ENCODE data around the gene CLCN3. TPM values are rescaled to one million over a fixed set of nuclear protein-coding genes. Genes with fewer than 3 reads are reported as not detected.
"Not testable (repeated sequence)": the region's sequence is repeated elsewhere in the genome, so short reads cannot be mapped to it uniquely, and the experiment has no call there.

The CLCN3 gene
- total and polyA plus RNA-seq, 2 experiments from 2014 or later, result 10.9 to 22.9 TPM

DNA sequence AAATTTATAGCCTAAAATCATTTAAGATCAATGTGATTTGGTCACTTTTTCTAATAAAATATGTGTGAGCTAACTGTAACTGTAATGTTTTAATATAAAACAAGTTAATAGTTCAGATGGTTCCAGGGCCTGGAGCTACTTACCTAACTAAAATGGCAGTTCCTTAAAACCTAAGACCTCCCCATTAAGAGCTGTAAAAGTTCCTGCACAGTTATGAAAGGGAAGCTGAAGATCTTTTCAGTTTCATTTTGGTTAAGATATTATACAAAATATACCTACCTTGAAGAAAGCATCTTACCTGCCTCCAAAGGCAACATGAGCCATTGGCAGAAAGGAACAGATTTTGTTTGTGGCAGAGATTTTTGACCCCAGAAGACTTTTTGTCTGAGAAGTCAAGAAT, 107.2 kb downstream of the CLCN3 start:
- no peak overlapping the region for H3K4me3 Mint-ChIP-seq
- no peak overlapping the region for H3K4me3 ChIP-seq
- no peaks in the 10 kb centered on the region for H4K20me1 ChIP-seq (replicated peaks; ENCODE audit: insufficient read depth)
- no peaks in the 10 kb centered on the region for H3K27me3 ChIP-seq (ENCODE audit: insufficient read depth)
- H3K27ac Mint-ChIP-seq, result no peak overlapping the region
- no peaks in the 10 kb centered on the region for H3K9me2 ChIP-seq (ENCODE audit: insufficient read depth)
- DNase-seq (ENCODE audit: low spot score) (no peak), ATAC-seq (no peak)
- H3K4me1 Mint-ChIP-seq, result peaks cover 4% of the 10 kb centered on the region; the same call in 2 of the 3 replicates
- no peaks in the 10 kb centered on the region for H3K36me3 ChIP-seq (ENCODE audit: insufficient read depth)
- peaks cover 3% of the 10 kb centered on the region for H3K27me3 Mint-ChIP-seq (ENCODE audit: insufficient read depth, low read depth, poor library complexity)
- no peaks in the 10 kb centered on the region for H3K4me1 ChIP-seq (ENCODE audit: insufficient read depth)
- TF ChIP-seq, protein P1, sequence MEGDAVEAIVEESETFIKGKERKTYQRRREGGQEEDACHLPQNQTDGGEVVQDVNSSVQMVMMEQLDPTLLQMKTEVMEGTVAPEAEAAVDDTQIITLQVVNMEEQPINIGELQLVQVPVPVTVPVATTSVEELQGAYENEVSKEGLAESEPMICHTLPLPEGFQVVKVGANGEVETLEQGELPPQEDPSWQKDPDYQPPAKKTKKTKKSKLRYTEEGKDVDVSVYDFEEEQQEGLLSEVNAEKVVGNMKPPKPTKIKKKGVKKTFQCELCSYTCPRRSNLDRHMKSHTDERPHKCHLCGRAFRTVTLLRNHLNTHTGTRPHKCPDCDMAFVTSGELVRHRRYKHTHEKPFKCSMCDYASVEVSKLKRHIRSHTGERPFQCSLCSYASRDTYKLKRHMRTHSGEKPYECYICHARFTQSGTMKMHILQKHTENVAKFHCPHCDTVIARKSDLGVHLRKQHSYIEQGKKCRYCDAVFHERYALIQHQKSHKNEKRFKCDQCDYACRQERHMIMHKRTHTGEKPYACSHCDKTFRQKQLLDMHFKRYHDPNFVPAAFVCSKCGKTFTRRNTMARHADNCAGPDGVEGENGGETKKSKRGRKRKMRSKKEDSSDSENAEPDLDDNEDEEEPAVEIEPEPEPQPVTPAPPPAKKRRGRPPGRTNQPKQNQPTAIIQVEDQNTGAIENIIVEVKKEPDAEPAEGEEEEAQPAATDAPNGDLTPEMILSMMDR (conservative IDR thresholded peaks at IDR 0.05; ENCODE audit: low read depth in 2 of 2), result no peak
- no peaks in the 10 kb centered on the region for H3K79me2 ChIP-seq (replicated peaks; ENCODE audit: insufficient read depth)
- H3K27ac ChIP-seq (ENCODE audit: low read depth), result no peak overlapping the region
- H2AFZ ChIP-seq, result no peak overlapping the region
- peaks cover 10% of the 10 kb centered on the region for H3K36me3 Mint-ChIP-seq (ENCODE audit: low read depth)
- no peak overlapping the region for H3K4me2 ChIP-seq
- no peaks in the 10 kb centered on the region for H3F3A ChIP-seq (replicated peaks; ENCODE audit: low read depth)
- H3K9me3 Mint-ChIP-seq, result no peaks in the 10 kb centered on the region

DNA sequence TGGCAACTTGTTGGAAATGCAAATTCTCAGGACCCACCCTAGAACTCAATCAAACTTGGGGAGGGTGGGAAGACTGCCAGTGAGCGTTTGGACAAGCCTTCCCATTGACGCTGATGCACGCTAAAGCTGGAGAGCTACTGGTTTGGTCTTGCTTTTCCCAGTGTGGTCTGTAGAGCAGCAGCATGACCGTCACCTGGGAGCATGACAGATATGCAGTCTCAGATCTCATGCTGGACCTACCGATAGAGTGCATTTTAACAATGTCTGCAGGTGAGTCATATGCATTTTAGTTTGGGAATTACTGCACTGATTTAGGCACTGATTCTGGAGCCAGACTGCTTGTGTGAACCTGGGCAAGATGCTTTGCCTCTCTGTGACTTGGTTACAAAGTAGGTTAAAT, 110.2 kb downstream of the CLCN3 start:
- peaks cover 4% of the 10 kb centered on the region; the same call in 2 of the 3 replicates for H3K4me1 Mint-ChIP-seq
- Histone ChIP-seq H3K36me3 (ENCODE audit: insufficient read depth) (no peaks in the 10 kb centered on the region), H3K27ac (ENCODE audit: low read depth) (no peak overlapping the region), H3F3A (replicated peaks; ENCODE audit: low read depth) (no peaks in the 10 kb centered on the region), H3K27me3 (ENCODE audit: insufficient read depth) (no peaks in the 10 kb centered on the region), H3K4me3 (no peak overlapping the region), H4K20me1 (replicated peaks; ENCODE audit: insufficient read depth) (no peaks in the 10 kb centered on the region), H3K79me2 (replicated peaks; ENCODE audit: insufficient read depth) (no peaks in the 10 kb centered on the region), H3K4me2 (no peak overlapping the region), H3K9me2 (ENCODE audit: insufficient read depth) (no peaks in the 10 kb centered on the region), H2AFZ (no peak overlapping the region), H3K4me1 (ENCODE audit: insufficient read depth) (no peaks in the 10 kb centered on the region)
- no peak for TF ChIP-seq ZNF331 (CRISPR knock-in tag; IDR thresholded peaks at IDR 0.05; ENCODE audit: low read depth)
- TF ChIP-seq, protein P2, sequence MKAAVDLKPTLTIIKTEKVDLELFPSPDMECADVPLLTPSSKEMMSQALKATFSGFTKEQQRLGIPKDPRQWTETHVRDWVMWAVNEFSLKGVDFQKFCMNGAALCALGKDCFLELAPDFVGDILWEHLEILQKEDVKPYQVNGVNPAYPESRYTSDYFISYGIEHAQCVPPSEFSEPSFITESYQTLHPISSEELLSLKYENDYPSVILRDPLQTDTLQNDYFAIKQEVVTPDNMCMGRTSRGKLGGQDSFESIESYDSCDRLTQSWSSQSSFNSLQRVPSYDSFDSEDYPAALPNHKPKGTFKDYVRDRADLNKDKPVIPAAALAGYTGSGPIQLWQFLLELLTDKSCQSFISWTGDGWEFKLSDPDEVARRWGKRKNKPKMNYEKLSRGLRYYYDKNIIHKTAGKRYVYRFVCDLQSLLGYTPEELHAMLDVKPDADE (IDR thresholded peaks at IDR 0.05), result no peak
- no peak for TF ChIP-seq CREB1 (CRISPR knock-in tag; IDR thresholded peaks at IDR 0.05; ENCODE audit: low read depth)
- TF ChIP-seq, protein P3, sequence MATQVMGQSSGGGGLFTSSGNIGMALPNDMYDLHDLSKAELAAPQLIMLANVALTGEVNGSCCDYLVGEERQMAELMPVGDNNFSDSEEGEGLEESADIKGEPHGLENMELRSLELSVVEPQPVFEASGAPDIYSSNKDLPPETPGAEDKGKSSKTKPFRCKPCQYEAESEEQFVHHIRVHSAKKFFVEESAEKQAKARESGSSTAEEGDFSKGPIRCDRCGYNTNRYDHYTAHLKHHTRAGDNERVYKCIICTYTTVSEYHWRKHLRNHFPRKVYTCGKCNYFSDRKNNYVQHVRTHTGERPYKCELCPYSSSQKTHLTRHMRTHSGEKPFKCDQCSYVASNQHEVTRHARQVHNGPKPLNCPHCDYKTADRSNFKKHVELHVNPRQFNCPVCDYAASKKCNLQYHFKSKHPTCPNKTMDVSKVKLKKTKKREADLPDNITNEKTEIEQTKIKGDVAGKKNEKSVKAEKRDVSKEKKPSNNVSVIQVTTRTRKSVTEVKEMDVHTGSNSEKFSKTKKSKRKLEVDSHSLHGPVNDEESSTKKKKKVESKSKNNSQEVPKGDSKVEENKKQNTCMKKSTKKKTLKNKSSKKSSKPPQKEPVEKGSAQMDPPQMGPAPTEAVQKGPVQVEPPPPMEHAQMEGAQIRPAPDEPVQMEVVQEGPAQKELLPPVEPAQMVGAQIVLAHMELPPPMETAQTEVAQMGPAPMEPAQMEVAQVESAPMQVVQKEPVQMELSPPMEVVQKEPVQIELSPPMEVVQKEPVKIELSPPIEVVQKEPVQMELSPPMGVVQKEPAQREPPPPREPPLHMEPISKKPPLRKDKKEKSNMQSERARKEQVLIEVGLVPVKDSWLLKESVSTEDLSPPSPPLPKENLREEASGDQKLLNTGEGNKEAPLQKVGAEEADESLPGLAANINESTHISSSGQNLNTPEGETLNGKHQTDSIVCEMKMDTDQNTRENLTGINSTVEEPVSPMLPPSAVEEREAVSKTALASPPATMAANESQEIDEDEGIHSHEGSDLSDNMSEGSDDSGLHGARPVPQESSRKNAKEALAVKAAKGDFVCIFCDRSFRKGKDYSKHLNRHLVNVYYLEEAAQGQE (IDR thresholded peaks at IDR 0.05; ENCODE audit: unreplicated experiment), result no peak
- no peak for TF ChIP-seq STAT1 (IDR thresholded peaks at IDR 0.05; ENCODE audit: unreplicated experiment)
- TF ChIP-seq EZH2 (IDR thresholded peaks at IDR 0.05; ENCODE audit: low read depth, unreplicated experiment), result no peak
- H3K27ac Mint-ChIP-seq, result no peak overlapping the region
- H3K27me3 Mint-ChIP-seq (ENCODE audit: insufficient read depth, low read depth, poor library complexity), result peaks cover 3% of the 10 kb centered on the region
- no peak for ATAC-seq
- H3K4me3 Mint-ChIP-seq, result no peak overlapping the region
- DNase-seq (ENCODE audit: low spot score), result no peak
- no peaks in the 10 kb centered on the region for H3K9me3 Mint-ChIP-seq
- H3K36me3 Mint-ChIP-seq (ENCODE audit: low read depth), result peaks cover 12% of the 10 kb centered on the region

DNA sequence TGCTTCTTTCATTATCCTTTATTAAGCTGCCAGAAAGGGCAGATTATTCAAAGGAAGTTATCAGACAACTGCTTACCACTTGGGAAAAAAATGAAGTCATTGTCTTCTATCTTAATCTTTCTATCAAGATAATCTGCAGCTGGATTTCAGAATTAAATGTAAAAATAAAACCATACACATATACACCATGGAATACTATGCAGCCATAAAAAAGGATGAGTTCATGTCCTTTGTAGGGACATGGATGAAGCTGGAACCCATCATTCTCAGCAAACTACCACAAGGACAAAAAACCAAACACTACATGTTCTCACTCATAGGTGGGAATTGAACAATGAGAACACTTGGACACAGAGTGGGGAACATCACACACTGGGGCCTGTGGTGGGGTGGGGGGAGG, 118.2 kb downstream of the CLCN3 start:
- not testable (repeated sequence) for H3K4me3 ChIP-seq; H4K20me1 ChIP-seq (replicated peaks; ENCODE audit: insufficient read depth); H3K9me3 Mint-ChIP-seq; H3K27ac Mint-ChIP-seq; H3K4me3 Mint-ChIP-seq; H3K4me1 ChIP-seq (ENCODE audit: insufficient read depth); H3K79me2 ChIP-seq (replicated peaks; ENCODE audit: insufficient read depth); DNase-seq (ENCODE audit: low spot score); H3K4me1 Mint-ChIP-seq; H2AFZ ChIP-seq; H3F3A ChIP-seq (replicated peaks; ENCODE audit: low read depth); H3K36me3 ChIP-seq (ENCODE audit: insufficient read depth); H3K27ac ChIP-seq (ENCODE audit: low read depth); ATAC-seq; H3K9me2 ChIP-seq (ENCODE audit: insufficient read depth); H3K4me2 ChIP-seq; H3K27me3 ChIP-seq (ENCODE audit: insufficient read depth); H3K27me3 Mint-ChIP-seq (ENCODE audit: insufficient read depth, low read depth, poor library complexity)
- peaks cover 24% of the 10 kb centered on the region for H3K36me3 Mint-ChIP-seq (ENCODE audit: low read depth)

All from GM23338 (cell line).